B cell (primary cell): ENCODE data around the gene NCOA3.

ENCODE experiments used
- EZH2 ChIP-seq: IDR thresholded peaks from 2 replicates; pipeline ENCODE4 v1.6.1; 2012; ENCODE audit warnings: borderline replicate concordance, low read depth, mild to moderate bottlenecking, moderate library complexity, low read length; ENCODE audit not compliant: insufficient read depth, poor library complexity, severe bottlenecking
- TF ChIP-seq, protein P1 (sequence below): fragments of 200-600 bp; IDR thresholded peaks from one replicate; pipeline ENCODE4 v1.8.0; 2022; ENCODE audit warnings: antibody characterized with exemption, mild to moderate bottlenecking

- TF ChIP-seq, protein P1, sequence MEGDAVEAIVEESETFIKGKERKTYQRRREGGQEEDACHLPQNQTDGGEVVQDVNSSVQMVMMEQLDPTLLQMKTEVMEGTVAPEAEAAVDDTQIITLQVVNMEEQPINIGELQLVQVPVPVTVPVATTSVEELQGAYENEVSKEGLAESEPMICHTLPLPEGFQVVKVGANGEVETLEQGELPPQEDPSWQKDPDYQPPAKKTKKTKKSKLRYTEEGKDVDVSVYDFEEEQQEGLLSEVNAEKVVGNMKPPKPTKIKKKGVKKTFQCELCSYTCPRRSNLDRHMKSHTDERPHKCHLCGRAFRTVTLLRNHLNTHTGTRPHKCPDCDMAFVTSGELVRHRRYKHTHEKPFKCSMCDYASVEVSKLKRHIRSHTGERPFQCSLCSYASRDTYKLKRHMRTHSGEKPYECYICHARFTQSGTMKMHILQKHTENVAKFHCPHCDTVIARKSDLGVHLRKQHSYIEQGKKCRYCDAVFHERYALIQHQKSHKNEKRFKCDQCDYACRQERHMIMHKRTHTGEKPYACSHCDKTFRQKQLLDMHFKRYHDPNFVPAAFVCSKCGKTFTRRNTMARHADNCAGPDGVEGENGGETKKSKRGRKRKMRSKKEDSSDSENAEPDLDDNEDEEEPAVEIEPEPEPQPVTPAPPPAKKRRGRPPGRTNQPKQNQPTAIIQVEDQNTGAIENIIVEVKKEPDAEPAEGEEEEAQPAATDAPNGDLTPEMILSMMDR, result no peak
- TF ChIP-seq EZH2, result no peak
Measured at GRCh38 chr20:47506850-47507249, 5.2 kb downstream of the NCOA3 start.
